ENCODE results near the gene C20orf204.
A peak's percentile ranks its signal among the peaks of the same experiment; 100 is the strongest.

The C20orf204 gene

GRCh38 chr20:64042054-64042781 lies 6.2 kb downstream of the C20orf204 start:
- DNase-seq, result no peak

GRCh38 chr20:64043768-64044167 lies 7.8 kb downstream of the C20orf204 start:
- DNase-seq, result no peak

- DNase-seq, result peak; percentile 15
Measured at GRCh38 chr20:64044484-64045247, 8.7 kb downstream of the C20orf204 start.

GRCh38 chr20:64045346-64046011 lies 9.5 kb downstream of the C20orf204 start:
- no peak for DNase-seq

GRCh38 chr20:64047046-64047389 lies 11.0 kb downstream of the C20orf204 start:
- DNase-seq, result no peak

GRCh38 chr20:64047968-64048401 lies 12.0 kb downstream of the C20orf204 start:
- DNase-seq, result no peak

GRCh38 chr20:64048402-64049044 lies 12.5 kb downstream of the C20orf204 start:
- no peak for DNase-seq

GRCh38 chr20:64049060-64049877 lies 13.3 kb downstream of the C20orf204 start, which contains the start of gene SOX18:
Gene SOX18, minus strand, starts transcription at chr20:64049639. Its CDS starts 123 bp downstream, at chr20:64049516.
- peak; percentile 24 for DNase-seq

- DNase-seq, result no peak
Measured at GRCh38 chr20:64049878-64050260, 13.9 kb downstream of the C20orf204 start.

- DNase-seq, result no peak
Measured at GRCh38 chr20:64050261-64051032, 14.5 kb downstream of the C20orf204 start.

GRCh38 chr20:64051033-64051452 lies 15.1 kb downstream of the C20orf204 start:
- no peak for DNase-seq

GRCh38 chr20:64051561-64052325 lies 15.8 kb downstream of the C20orf204 start:
- DNase-seq, result no peak

GRCh38 chr20:64052326-64052722 lies 16.3 kb downstream of the C20orf204 start:
- DNase-seq, result no peak

GRCh38 chr20:64052987-64053840 lies 17.2 kb downstream of the C20orf204 start:
- DNase-seq, result no peak

- no peak for DNase-seq
Measured at GRCh38 chr20:64053841-64054661, 18.1 kb downstream of the C20orf204 start.

- DNase-seq, result no peak
Measured at GRCh38 chr20:64055396-64055892, 19.5 kb downstream of the C20orf204 start.

- no peak for DNase-seq
Measured at GRCh38 chr20:64055893-64056638, 20.1 kb downstream of the C20orf204 start.

- DNase-seq, result no peak
Measured at GRCh38 chr20:64056639-64056888, 20.6 kb downstream of the C20orf204 start.
